ENCODE data around the gene MBNL2. TPM values are rescaled to one million over a fixed set of nuclear protein-coding genes. Genes with fewer than 3 reads are reported as not detected.

MBNL2 gene
- total RNA-seq, 2 donors from 2014 or later: 13.4 to 27.2 TPM

DNA sequence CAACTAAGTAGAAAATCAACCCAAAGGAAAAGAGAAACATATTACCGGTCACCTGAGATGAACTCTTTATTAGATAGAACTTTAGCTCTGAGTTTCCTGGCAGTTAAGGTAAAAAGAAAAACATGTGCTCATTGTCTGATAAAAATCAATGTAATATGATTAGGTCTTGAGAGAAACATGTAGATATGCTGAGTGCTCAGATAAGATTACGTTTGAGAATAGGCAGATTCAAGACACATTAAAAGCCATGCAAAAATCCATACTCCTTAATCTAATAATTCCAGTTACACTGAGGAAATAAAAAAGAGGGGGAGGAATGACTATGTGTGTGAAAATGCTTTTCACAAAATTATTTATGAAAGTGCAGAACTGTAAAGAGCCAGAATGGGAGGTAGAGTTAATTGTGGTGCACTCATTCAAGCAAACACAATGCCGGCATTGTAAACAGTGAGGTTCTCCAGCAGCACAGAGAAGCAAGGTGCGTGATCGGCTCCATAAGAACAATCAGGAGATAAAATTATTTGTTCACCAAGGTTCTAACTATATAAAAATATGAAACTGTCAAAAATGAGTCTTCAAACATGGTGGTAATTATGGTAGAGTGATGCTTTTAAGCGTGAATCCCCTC, 88.8 kb downstream of the MBNL2 start:
- Mint-ChIP-seq H3K27me3 (no peaks in the 10 kb centered on the region), H3K4me1 (peaks cover 26% of the 10 kb centered on the region), H3K27ac (no peak overlapping the region), H3K36me3 (ENCODE audit: low read depth) (peaks cover 5% of the 10 kb centered on the region), H3K4me3 (no peak overlapping the region), H3K9me3 (no peaks in the 10 kb centered on the region)
- no peak for ATAC-seq (replicated peaks)

DNA sequence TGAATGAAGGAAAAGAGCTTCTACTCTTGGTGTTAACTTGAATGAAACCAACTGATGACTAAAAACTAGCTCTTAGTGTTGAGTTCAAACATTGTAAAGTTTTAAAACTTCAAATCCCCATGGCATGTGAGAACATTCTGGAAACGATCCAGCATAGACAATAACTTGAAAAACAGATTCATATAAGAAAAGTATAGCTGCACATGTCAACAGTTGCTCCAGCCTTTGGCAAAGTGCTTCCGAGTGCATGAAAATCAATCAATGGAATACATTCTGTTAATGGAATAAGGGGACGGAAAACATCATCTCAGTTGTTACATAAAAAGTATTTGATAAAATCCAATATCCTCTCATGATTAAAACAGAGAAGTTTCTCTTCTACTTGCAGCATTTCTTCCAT, 89.8 kb downstream of the MBNL2 start:
- no peaks in the 10 kb centered on the region for H3K27me3 Mint-ChIP-seq
- H3K4me1 Mint-ChIP-seq: peaks cover 36% of the 10 kb centered on the region
- H3K36me3 Mint-ChIP-seq (ENCODE audit: low read depth): no peaks in the 10 kb centered on the region
- no peak overlapping the region for H3K4me3 Mint-ChIP-seq
- H3K9me3 Mint-ChIP-seq: no peaks in the 10 kb centered on the region
- H3K27ac Mint-ChIP-seq: no peak overlapping the region
- no peak for ATAC-seq (replicated peaks)

GRCh38 chr13:97313551-97314260, 91.6 kb downstream of the MBNL2 start:
- Mint-ChIP-seq H3K9me3 (no peaks in the 10 kb centered on the region), H3K27me3 (no peaks in the 10 kb centered on the region), H3K4me3 (no peak overlapping the region), H3K36me3 (ENCODE audit: low read depth) (no peaks in the 10 kb centered on the region), H3K27ac (no peak overlapping the region), H3K4me1 (peaks cover 35% of the 10 kb centered on the region)
- no peak for ATAC-seq (replicated peaks)

DNA sequence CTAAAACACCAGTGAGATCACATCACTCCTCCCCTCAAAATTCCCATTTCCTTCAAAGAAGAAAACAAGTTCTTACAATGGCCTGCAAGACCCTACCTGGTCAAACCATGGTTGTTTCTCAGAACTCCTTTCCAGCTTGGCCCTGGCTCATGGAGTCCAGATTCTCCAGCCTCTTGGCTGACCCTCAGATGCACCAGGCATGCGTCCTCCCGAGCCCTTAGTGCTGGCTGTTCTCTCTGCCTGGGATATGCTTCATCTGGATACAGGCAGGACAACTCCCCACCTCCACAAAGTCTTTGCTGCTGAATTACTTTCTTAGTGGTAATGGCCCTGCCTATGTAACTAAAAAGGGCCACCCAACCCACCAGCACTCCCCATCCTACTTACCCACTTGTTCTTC, 94.3 kb downstream of the MBNL2 start:
- Mint-ChIP-seq H3K27me3 (no peaks in the 10 kb centered on the region), H3K36me3 (ENCODE audit: low read depth) (no peaks in the 10 kb centered on the region), H3K4me3 (no peak overlapping the region), H3K9me3 (no peaks in the 10 kb centered on the region), H3K4me1 (peaks cover 31% of the 10 kb centered on the region), H3K27ac (peak overlapping the region; percentile 16)
- no peak for ATAC-seq (replicated peaks)

GRCh38 chr13:97317933-97318332, 95.8 kb downstream of the MBNL2 start:
- no peak overlapping the region for H3K4me3 Mint-ChIP-seq
- no peak overlapping the region for H3K27ac Mint-ChIP-seq
- no peak for ATAC-seq (replicated peaks)
- no peaks in the 10 kb centered on the region for H3K27me3 Mint-ChIP-seq
- H3K36me3 Mint-ChIP-seq (ENCODE audit: low read depth): no peaks in the 10 kb centered on the region
- peaks cover 26% of the 10 kb centered on the region for H3K4me1 Mint-ChIP-seq
- H3K9me3 Mint-ChIP-seq: no peaks in the 10 kb centered on the region

- Mint-ChIP-seq H3K36me3 (ENCODE audit: low read depth) (no peaks in the 10 kb centered on the region), H3K9me3 (no peaks in the 10 kb centered on the region), H3K4me3 (no peak overlapping the region), H3K27me3 (no peaks in the 10 kb centered on the region), H3K27ac (no peak overlapping the region), H3K4me1 (peaks cover 26% of the 10 kb centered on the region)
- ATAC-seq (replicated peaks): no peak
Observed at GRCh38 chr13:97318532-97318931, 96.4 kb downstream of the MBNL2 start.

GRCh38 chr13:97319113-97319720, 97.1 kb downstream of the MBNL2 start:
- Mint-ChIP-seq H3K9me3 (no peaks in the 10 kb centered on the region), H3K27ac (no peak overlapping the region), H3K27me3 (no peaks in the 10 kb centered on the region), H3K36me3 (ENCODE audit: low read depth) (no peaks in the 10 kb centered on the region), H3K4me3 (no peak overlapping the region), H3K4me1 (peaks cover 23% of the 10 kb centered on the region)
- no peak for ATAC-seq (replicated peaks)

GRCh38 chr13:97321101-97321500, 99.0 kb downstream of the MBNL2 start:
- H3K27me3 Mint-ChIP-seq: no peaks in the 10 kb centered on the region
- H3K36me3 Mint-ChIP-seq (ENCODE audit: low read depth): peaks cover 7% of the 10 kb centered on the region
- no peak for ATAC-seq (replicated peaks)
- no peaks in the 10 kb centered on the region for H3K9me3 Mint-ChIP-seq
- no peak overlapping the region for H3K4me3 Mint-ChIP-seq
- H3K27ac Mint-ChIP-seq: no peak overlapping the region
- H3K4me1 Mint-ChIP-seq: peaks cover 14% of the 10 kb centered on the region

- H3K27ac Mint-ChIP-seq: no peak overlapping the region
- peaks cover 7% of the 10 kb centered on the region for H3K4me1 Mint-ChIP-seq
- H3K36me3 Mint-ChIP-seq (ENCODE audit: low read depth): peaks cover 7% of the 10 kb centered on the region
- H3K27me3 Mint-ChIP-seq: no peaks in the 10 kb centered on the region
- H3K4me3 Mint-ChIP-seq: no peak overlapping the region
- no peaks in the 10 kb centered on the region for H3K9me3 Mint-ChIP-seq
- no peak for ATAC-seq (replicated peaks)
Observed at GRCh38 chr13:97321616-97322321, 99.6 kb downstream of the MBNL2 start.

DNA sequence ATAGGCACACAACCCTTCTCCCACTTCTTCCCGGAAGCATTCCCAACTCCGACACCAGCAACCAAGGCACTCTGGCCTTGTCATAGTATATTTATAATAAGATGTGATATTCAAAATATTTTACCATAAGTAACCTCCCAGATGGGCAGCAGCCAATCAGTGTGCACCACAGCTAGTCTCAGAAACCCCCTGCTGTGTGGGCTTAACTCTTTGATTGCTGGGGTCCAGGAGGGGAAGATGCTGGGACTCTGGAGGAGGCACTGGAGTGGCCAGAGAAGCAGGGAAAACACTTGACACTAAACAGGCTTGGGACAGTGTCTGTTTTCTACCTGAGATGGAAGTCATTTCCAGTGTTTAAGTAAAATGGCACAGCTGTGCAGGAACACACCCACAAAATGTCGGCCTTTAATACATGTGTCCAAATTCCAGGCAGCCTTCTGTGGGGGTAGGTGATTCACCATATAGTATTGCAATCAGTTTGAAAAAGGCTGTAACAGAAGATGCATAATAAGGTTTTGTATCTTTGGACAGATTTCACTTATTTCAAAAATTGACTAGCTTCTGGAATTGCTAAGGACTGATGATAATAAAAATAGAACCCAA, 100.7 kb downstream of the MBNL2 start:
- Mint-ChIP-seq H3K4me1 (peaks cover 13% of the 10 kb centered on the region), H3K27ac (no peak overlapping the region), H3K4me3 (no peak overlapping the region), H3K36me3 (ENCODE audit: low read depth) (peaks cover 7% of the 10 kb centered on the region), H3K27me3 (no peaks in the 10 kb centered on the region), H3K9me3 (no peaks in the 10 kb centered on the region)
- ATAC-seq (replicated peaks): no peak

DNA sequence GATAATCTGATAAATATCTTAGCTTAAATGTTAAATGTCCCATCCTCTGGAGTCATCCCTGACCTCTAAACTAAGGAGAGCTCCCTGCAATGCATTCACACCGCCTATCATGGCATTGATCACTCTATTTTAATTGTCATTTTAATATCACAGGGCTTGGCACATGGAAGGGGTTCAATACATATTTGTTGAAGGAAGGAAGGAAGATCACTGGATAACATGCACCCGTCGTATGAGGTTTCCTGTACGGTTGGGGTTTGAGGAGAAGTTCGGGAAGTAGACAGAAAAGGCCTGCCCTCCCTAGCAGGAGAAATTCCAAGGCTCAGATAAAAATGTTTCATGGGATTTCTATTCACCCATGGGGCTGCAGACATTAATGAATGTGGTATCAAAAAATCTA, 102.0 kb downstream of the MBNL2 start:
- Mint-ChIP-seq H3K4me3 (no peak overlapping the region), H3K9me3 (no peaks in the 10 kb centered on the region), H3K36me3 (ENCODE audit: low read depth) (peaks cover 7% of the 10 kb centered on the region), H3K27me3 (no peaks in the 10 kb centered on the region), H3K4me1 (peaks cover 10% of the 10 kb centered on the region), H3K27ac (no peak overlapping the region)
- no peak for ATAC-seq (replicated peaks)

DNA sequence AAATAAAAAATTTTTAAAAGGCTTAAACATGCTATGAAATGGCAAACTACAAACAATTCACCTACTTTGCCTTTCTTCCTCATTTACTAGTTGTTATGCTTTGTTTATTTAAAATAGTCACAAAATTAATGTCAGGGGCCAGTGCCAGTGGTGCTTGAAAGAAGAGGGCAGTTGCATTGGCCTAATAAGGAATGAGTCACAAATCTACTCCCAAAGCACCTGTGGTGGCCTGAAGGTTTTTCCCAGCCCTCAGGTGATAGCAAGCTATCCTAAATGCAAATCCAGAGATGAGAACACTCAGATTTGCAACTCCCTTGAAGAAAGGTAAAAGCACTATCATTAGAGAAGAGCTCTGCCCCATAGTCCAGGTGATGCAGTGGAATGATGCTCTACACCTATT, 103.6 kb downstream of the MBNL2 start:
- ATAC-seq (replicated peaks): no peak
- peaks cover 18% of the 10 kb centered on the region for H3K4me1 Mint-ChIP-seq
- H3K27me3 Mint-ChIP-seq: no peaks in the 10 kb centered on the region
- H3K9me3 Mint-ChIP-seq: no peaks in the 10 kb centered on the region
- H3K27ac Mint-ChIP-seq: no peak overlapping the region
- no peak overlapping the region for H3K4me3 Mint-ChIP-seq
- peaks cover 7% of the 10 kb centered on the region for H3K36me3 Mint-ChIP-seq (ENCODE audit: low read depth)

GRCh38 chr13:97327086-97327485, 105.0 kb downstream of the MBNL2 start:
- Mint-ChIP-seq H3K4me1 (peaks cover 18% of the 10 kb centered on the region), H3K27ac (no peak overlapping the region), H3K4me3 (no peak overlapping the region), H3K9me3 (no peaks in the 10 kb centered on the region), H3K27me3 (no peaks in the 10 kb centered on the region), H3K36me3 (ENCODE audit: low read depth) (peaks cover 7% of the 10 kb centered on the region)
- no peak for ATAC-seq (replicated peaks)

DNA sequence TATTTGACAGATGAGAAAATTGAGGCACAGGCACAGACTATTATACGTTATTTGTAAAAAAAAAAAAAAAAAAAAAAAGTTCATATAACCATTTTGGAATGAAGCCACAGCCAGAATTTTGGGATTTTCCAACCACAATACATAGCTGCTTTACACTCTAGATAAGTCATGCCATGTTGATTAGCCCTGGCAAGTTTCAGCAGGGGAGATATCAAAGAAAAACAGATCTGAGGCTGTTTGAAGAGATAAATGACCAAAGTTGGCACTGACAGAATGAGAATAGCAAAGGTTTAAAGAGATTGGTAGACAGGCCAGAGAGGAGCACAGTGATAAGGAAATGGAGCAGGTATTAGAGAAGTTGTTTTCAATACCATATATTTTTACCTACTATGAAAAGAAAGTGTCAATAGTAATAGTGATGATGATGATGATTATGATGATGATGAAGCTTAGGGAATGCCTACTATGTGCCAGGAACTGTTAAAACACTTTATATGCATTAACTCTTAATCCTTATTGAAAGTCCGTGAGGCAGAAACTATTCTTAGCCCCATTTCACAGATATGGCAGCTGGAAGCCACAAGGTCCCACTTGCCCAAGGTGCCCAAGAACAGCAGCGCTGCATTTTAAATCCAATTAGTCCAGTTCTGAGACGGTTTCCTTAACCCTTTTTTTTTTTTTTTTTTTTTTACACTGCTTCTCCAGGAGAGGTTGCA, 105.5 kb downstream of the MBNL2 start:
- Mint-ChIP-seq H3K27me3 (no peaks in the 10 kb centered on the region), H3K4me3 (no peak overlapping the region), H3K27ac (no peak overlapping the region), H3K36me3 (ENCODE audit: low read depth) (peaks cover 7% of the 10 kb centered on the region), H3K9me3 (no peaks in the 10 kb centered on the region), H3K4me1 (peaks cover 18% of the 10 kb centered on the region)
- no peak for ATAC-seq (replicated peaks)
